LNCaP clone FGC (cell line): Measurements from ENCODE around the gene MRPL48.
A peak's percentile ranks its signal among the peaks of the same experiment; 100 is the strongest.
"Not testable (repeated sequence)": the region's sequence is repeated elsewhere in the genome, so short reads cannot be mapped to it uniquely, and the experiment has no call there.

Experiments
- DNase-seq: peaks from one replicate; pipeline ENCODE4 v3.0.0-alpha.2; 2011; ENCODE audit warnings: low read depth
- H3K4me3 ChIP-seq: 2 replicates; pipeline ENCODE4 v1.5.1; 2011; ENCODE audit warnings: mild to moderate bottlenecking, low read depth, low read length, control low read depth
- CTCF ChIP-seq: IDR thresholded peaks from 2 replicates; pipeline ENCODE4 v1.5.1; 2012; ENCODE audit warnings: mild to moderate bottlenecking; ENCODE audit not compliant: control insufficient read depth, insufficient read depth; ENCODE audit errors: extremely low read depth

The MRPL48 gene

DNA sequence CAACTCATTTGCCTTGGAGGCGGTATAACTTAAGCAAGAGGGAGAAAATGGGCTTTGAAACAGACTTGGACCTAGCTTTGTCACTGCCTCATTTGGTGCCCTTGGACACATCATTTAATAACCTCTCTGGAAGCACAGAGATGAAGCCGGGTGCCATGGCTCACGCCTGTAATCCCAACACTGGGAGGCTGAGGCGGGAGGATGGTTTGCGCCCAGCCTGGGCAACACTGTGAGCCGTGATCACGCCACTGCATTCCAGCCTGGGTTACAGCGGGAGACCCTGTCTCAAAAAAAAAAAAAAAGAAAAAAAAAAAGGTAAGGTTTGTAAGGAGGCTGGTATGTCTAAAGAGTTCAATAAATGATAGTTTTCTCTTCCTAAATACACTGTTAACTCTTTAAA is 88.2 kb downstream of the MRPL48 start:
- H3K4me3 ChIP-seq: peak overlapping the region; percentile 92
- TF ChIP-seq CTCF: no peak
- no peak for DNase-seq

DNA sequence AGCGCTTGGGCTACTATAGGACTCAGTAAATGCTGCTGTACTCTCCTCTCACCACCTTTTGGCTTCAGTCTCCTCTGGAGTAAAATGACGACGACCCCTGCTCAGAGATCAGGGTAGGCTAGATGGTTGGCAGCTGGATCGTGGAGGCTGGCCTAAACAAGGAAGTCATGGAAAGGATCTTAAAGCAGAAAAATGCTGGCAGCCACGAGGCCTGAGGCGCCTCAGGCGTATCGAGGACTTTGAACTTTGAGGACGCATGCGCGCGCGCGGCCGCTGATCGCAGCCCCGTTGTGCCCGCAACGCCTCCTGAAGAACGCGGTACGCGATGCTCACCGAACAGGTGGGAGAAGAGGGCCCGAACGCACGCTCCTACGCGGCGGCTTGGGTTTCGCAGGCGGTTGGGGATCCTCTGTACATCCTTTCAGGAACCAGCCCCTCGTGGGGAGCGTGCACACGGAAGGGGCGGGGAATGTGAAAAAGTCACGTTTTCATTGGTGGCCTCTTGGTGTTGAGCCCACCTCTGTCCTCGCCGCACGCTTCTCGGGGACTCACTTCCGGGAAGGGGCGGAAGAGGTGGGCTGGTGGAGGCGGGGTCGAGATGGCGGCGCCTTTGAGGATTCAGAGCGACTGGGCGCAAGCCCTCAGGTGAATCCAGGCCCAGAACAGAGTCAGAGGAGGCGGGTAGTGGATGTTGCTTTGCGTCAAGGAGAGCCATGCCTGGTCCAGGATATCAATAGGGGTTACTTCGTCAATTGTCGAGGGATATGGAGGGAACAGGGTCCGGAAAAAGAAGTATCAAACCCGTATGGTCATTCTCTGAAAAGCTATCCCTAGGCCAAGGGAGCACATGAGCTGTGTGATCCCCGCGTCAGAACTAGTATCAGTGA is 89.0 kb downstream of the MRPL48 start, which contains the start of the genes COA4 and PAAF1:
TSS of gene COA4 (minus strand) at position 423 of the 887 bp plus-strand sequence. CDS start 3,468 bp downstream, outside the sequence.
TSS of gene PAAF1 (plus strand) at position 576 of the 887 bp plus-strand sequence. CDS start at position 599, 23 bp downstream.
- TF ChIP-seq CTCF: no peak
- peak; percentile 93 for DNase-seq
- peak within 1 kb of the TSS; percentile 92 for H3K4me3 ChIP-seq

GRCh38 chr11:73878771-73879170 is 91.1 kb downstream of the MRPL48 start:
- no peak for DNase-seq
- H3K4me3 ChIP-seq: no peak overlapping the region
- no peak for TF ChIP-seq CTCF

DNA sequence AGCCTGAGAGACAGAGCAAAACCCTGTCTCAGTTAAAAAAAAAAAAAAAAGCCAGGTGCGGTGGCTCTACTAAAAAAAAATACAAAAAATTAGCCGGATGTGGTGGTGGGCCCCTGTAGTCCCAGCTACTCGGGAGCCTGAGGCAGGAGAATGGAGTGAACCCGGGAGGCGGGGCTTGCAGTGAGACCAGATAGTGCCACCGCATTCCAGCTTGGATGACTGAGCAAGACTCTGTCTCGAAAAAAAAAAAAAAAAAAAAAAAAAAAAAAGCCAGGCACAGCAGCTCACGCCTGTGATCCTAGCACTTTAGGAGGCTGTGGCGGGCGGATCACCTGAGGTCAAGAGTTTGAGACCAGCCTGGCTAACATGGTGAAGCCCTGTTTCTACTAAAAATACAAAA is 92.8 kb downstream of the MRPL48 start:
- DNase-seq, H3K4me3 ChIP-seq: not testable (repeated sequence)

DNA sequence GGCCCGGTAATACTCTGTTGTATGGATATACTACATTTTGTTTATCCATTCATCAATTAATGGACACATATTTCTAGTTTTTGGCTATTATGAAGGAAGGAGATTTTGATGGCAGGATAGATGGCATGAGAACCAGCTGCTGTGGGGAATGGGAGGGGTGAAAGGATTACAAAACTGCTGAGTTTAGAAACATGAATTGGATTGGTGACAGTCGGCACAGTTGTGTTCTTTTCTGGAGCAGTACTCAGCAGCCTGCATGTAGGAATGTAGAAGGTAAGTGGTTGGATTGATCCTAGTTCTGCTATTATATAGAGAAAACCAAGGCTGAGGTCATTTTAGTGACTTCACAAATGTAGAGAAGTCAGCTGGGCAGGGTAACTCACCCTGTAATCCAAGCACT is 96.2 kb downstream of the MRPL48 start:
- DNase-seq: no peak
- no peak overlapping the region for H3K4me3 ChIP-seq
- no peak for TF ChIP-seq CTCF

- no peak for TF ChIP-seq CTCF
- no peak for DNase-seq
- H3K4me3 ChIP-seq: no peak overlapping the region
These were observed 100.6 kb downstream of the MRPL48 start for GRCh38 chr11:73888244-73888643.

DNA sequence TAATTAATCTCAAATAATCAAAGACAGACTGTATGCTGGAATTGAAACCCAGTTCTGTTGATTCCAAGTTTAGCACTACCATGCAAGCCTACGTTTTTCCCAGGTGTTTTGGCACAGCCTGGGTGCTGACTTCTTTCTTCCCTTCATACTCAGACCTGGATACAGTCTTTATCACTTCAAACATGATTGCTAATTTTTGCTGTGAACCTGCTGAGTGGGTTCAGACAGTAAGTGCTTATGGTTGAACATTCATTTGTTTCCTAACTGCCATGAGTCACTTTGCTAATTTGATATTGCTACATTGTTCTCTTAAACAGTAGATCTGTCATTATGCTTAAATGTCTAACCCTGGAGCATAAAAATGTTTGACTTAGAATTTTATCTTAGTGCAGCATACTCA is 101.3 kb downstream of the MRPL48 start:
- no peak overlapping the region for H3K4me3 ChIP-seq
- no peak for TF ChIP-seq CTCF
- no peak for DNase-seq
